A673 (cell line): ENCODE results near the gene CTNNBL1.

Experiments
- EZH2 ChIP-seq: fragments of 200-600 bp; sonication (generic); IDR thresholded peaks from 2 replicates; pipeline ENCODE4 v1.6.1; 2017; ENCODE audit warnings: borderline replicate concordance, low read depth, mild to moderate bottlenecking, mixed read lengths, antibody characterized with exemption, low read length; ENCODE audit not compliant: poor library complexity, severe bottlenecking
- TF ChIP-seq, protein P1 (sequence below): fragments of 300-800, 200-600 bp; sonication (generic); conservative IDR thresholded peaks from 2 replicates; pipeline ENCODE4 v1.5.1; 2017; ENCODE audit warnings: low read depth, mild to moderate bottlenecking, antibody characterized with exemption, low read length, moderate library complexity, mixed read lengths

DNA sequence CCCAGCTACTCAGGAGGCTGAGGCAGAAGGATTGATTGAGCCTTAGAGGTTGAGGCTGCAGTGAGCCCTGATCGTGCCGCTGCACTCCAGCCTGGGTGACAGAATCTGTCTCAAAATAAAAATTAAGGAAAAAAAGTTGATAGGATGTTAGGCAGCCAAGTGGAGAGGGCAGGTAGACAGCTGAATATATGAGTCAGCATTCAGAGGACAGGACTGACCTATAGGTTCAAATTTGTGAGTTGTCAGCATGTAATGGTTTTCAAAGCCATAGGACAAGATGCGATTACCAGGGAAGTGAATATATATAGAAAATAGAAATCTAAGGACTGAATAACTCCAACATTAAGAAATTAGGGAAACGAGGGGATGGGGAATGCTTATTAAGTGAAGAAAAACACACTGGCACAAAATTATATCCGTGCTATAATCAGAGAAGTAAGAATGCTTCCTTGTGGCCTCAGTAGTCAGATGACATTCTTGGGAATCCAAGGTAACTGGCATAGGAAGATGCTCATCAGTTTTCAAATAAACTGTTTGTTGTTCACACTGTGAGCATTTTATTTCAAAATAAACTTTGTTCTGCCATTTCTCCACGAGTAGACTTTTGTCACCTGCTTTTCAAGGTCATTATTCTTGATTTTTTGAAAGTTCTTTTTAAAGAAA, 145.1 kb downstream of the CTNNBL1 start:
- TF ChIP-seq, protein P1, sequence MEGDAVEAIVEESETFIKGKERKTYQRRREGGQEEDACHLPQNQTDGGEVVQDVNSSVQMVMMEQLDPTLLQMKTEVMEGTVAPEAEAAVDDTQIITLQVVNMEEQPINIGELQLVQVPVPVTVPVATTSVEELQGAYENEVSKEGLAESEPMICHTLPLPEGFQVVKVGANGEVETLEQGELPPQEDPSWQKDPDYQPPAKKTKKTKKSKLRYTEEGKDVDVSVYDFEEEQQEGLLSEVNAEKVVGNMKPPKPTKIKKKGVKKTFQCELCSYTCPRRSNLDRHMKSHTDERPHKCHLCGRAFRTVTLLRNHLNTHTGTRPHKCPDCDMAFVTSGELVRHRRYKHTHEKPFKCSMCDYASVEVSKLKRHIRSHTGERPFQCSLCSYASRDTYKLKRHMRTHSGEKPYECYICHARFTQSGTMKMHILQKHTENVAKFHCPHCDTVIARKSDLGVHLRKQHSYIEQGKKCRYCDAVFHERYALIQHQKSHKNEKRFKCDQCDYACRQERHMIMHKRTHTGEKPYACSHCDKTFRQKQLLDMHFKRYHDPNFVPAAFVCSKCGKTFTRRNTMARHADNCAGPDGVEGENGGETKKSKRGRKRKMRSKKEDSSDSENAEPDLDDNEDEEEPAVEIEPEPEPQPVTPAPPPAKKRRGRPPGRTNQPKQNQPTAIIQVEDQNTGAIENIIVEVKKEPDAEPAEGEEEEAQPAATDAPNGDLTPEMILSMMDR = no peak
- no peak for TF ChIP-seq EZH2
